HAP-1 (cell line): Measurements from ENCODE around the gene IMMP2L.

Experiments used
- DNase-seq, 2 experiments: peaks; one replicate each; pipeline ENCODE4 v3.0.0-alpha.2; 2016 to 2020; ENCODE audit warnings: low spot score in 2 of 2
- H3K27me3 ChIP-seq: fragments of 250-450 bp; sonication (Bioruptor Pico); 2 replicates; pipeline ENCODE4 v1.5.1; 2020; ENCODE audit warnings: low read depth, mild to moderate bottlenecking, moderate library complexity
- H3K36me3 ChIP-seq: fragments of 250-450 bp; sonication (Bioruptor Pico); replicated peaks from 2 replicates; pipeline ENCODE4 v1.5.1; 2020; ENCODE audit warnings: mild to moderate bottlenecking
- H3K4me1 ChIP-seq: fragments of 250-450 bp; sonication (Bioruptor Pico); 2 replicates; pipeline ENCODE4 v1.5.1; 2020; ENCODE audit warnings: mild to moderate bottlenecking
- H3K4me3 ChIP-seq: fragments of 250-450 bp; sonication (Bioruptor Pico); 2 replicates; pipeline ENCODE4 v1.5.1; 2020; ENCODE audit warnings: mild to moderate bottlenecking, moderate library complexity
- H3K9me3 ChIP-seq: fragments of 250-450 bp; sonication (Bioruptor Pico); 2 replicates; pipeline ENCODE4 v1.5.1; 2020; ENCODE audit warnings: mild to moderate bottlenecking, moderate library complexity
- in situ Hi-C: fragments of 300-500 bp; cut with MboI; formaldehyde crosslinking; loops from 3 replicates; pipeline ENCODE4 v1.14.3; 2020; ENCODE audit warnings: low sequenced_read_pairs, inconsistent platforms, mixed read lengths

Gene IMMP2L

GRCh38 chr7:110994028-110994967 lies 568.0 kb downstream of the IMMP2L start:
- no peak overlapping the region for H3K4me3 ChIP-seq
- H3K27me3 ChIP-seq: no peaks in the 10 kb centered on the region
- in situ Hi-C loops: no loop called here
- no peaks in the 10 kb centered on the region for H3K36me3 ChIP-seq
- DNase-seq: no peak
- no peaks in the 10 kb centered on the region for H3K9me3 ChIP-seq
- no peaks in the 10 kb centered on the region for H3K4me1 ChIP-seq

- no peak for DNase-seq
- H3K27me3 ChIP-seq: no peaks in the 10 kb centered on the region
- in situ Hi-C loops: no loop called here
- no peaks in the 10 kb centered on the region for H3K4me1 ChIP-seq
- H3K36me3 ChIP-seq: no peaks in the 10 kb centered on the region
- no peak overlapping the region for H3K4me3 ChIP-seq
- no peaks in the 10 kb centered on the region for H3K9me3 ChIP-seq
These were observed 573.3 kb downstream of the IMMP2L start for GRCh38 chr7:110988890-110989501.

GRCh38 chr7:110988348-110988747 lies 573.9 kb downstream of the IMMP2L start:
- in situ Hi-C loops: no loop called here
- Histone ChIP-seq H3K4me3 (no peak overlapping the region), H3K27me3 (no peaks in the 10 kb centered on the region), H3K4me1 (no peaks in the 10 kb centered on the region), H3K36me3 (no peaks in the 10 kb centered on the region), H3K9me3 (no peaks in the 10 kb centered on the region)
- no peak for DNase-seq

GRCh38 chr7:110987127-110987693 lies 575.1 kb downstream of the IMMP2L start:
- H3K9me3 ChIP-seq: no peaks in the 10 kb centered on the region
- no peak overlapping the region for H3K4me3 ChIP-seq
- no peaks in the 10 kb centered on the region for H3K4me1 ChIP-seq
- in situ Hi-C loops: no loop called here
- H3K36me3 ChIP-seq: no peaks in the 10 kb centered on the region
- H3K27me3 ChIP-seq: no peaks in the 10 kb centered on the region
- DNase-seq: no peak

GRCh38 chr7:110983822-110984456 lies 578.4 kb downstream of the IMMP2L start:
- in situ Hi-C loops: no loop called here
- Histone ChIP-seq H3K36me3 (no peaks in the 10 kb centered on the region), H3K4me1 (no peaks in the 10 kb centered on the region), H3K4me3 (no peak overlapping the region), H3K27me3 (no peaks in the 10 kb centered on the region), H3K9me3 (no peaks in the 10 kb centered on the region)
- no peak for DNase-seq

- Histone ChIP-seq H3K4me3 (no peak overlapping the region), H3K36me3 (no peaks in the 10 kb centered on the region), H3K27me3 (no peaks in the 10 kb centered on the region), H3K4me1 (peaks cover 2% of the 10 kb centered on the region), H3K9me3 (no peaks in the 10 kb centered on the region)
- in situ Hi-C loops: no loop called here
- DNase-seq: no peak
These were observed 585.1 kb downstream of the IMMP2L start for GRCh38 chr7:110977127-110977737.

GRCh38 chr7:110975486-110975885 lies 586.8 kb downstream of the IMMP2L start:
- in situ Hi-C loops: no loop called here
- H3K27me3 ChIP-seq: no peaks in the 10 kb centered on the region
- peaks cover 12% of the 10 kb centered on the region for H3K4me1 ChIP-seq
- no peak for DNase-seq
- no peak overlapping the region for H3K4me3 ChIP-seq
- H3K36me3 ChIP-seq: no peaks in the 10 kb centered on the region
- no peaks in the 10 kb centered on the region for H3K9me3 ChIP-seq

- in situ Hi-C loops: no loop called here
- no peaks in the 10 kb centered on the region for H3K27me3 ChIP-seq
- peaks cover 12% of the 10 kb centered on the region for H3K4me1 ChIP-seq
- no peak for DNase-seq
- no peaks in the 10 kb centered on the region for H3K36me3 ChIP-seq
- H3K4me3 ChIP-seq: no peak overlapping the region
- no peaks in the 10 kb centered on the region for H3K9me3 ChIP-seq
These were observed 587.9 kb downstream of the IMMP2L start for GRCh38 chr7:110974441-110974840.

GRCh38 chr7:110973196-110973990 lies 588.9 kb downstream of the IMMP2L start:
- H3K4me3 ChIP-seq: no peak overlapping the region
- in situ Hi-C loops: no loop called here
- H3K27me3 ChIP-seq: no peaks in the 10 kb centered on the region
- H3K9me3 ChIP-seq: no peaks in the 10 kb centered on the region
- peaks cover 12% of the 10 kb centered on the region for H3K4me1 ChIP-seq
- no peak for DNase-seq
- H3K36me3 ChIP-seq: no peaks in the 10 kb centered on the region

GRCh38 chr7:110964775-110965174 lies 597.5 kb downstream of the IMMP2L start:
- no peak for DNase-seq

GRCh38 chr7:110962826-110963225 lies 599.5 kb downstream of the IMMP2L start:
- H3K27me3 ChIP-seq: no peaks in the 10 kb centered on the region
- in situ Hi-C loops: no loop called here
- DNase-seq: no peak
- H3K4me3 ChIP-seq: no peak overlapping the region
- no peaks in the 10 kb centered on the region for H3K4me1 ChIP-seq
- no peaks in the 10 kb centered on the region for H3K9me3 ChIP-seq
- no peaks in the 10 kb centered on the region for H3K36me3 ChIP-seq

More at GRCh38 chr7:110964775-110965174, 597.5 kb downstream of the IMMP2L start:
- no peak overlapping the region for H3K4me3 ChIP-seq
- no peaks in the 10 kb centered on the region for H3K9me3 ChIP-seq
- no peaks in the 10 kb centered on the region for H3K36me3 ChIP-seq
- in situ Hi-C loops: no loop called here
- H3K4me1 ChIP-seq: no peaks in the 10 kb centered on the region
- no peaks in the 10 kb centered on the region for H3K27me3 ChIP-seq

GRCh38 chr7:110962374-110962773 lies 599.9 kb downstream of the IMMP2L start:
- in situ Hi-C loops: no loop called here
- Histone ChIP-seq H3K4me3 (no peak overlapping the region), H3K4me1 (no peaks in the 10 kb centered on the region), H3K36me3 (no peaks in the 10 kb centered on the region), H3K27me3 (no peaks in the 10 kb centered on the region), H3K9me3 (no peaks in the 10 kb centered on the region)
- DNase-seq: no peak

GRCh38 chr7:110960811-110961210 lies 601.5 kb downstream of the IMMP2L start:
- Histone ChIP-seq H3K4me1 (no peaks in the 10 kb centered on the region), H3K9me3 (no peaks in the 10 kb centered on the region), H3K36me3 (no peaks in the 10 kb centered on the region), H3K27me3 (no peaks in the 10 kb centered on the region), H3K4me3 (no peak overlapping the region)
- in situ Hi-C loops: no loop called here
- no peak for DNase-seq
